Activated CD4-positive, alpha-beta T cell treated with anti-CD3 and anti-CD28 coated beads, Interleukin-2, amount 50 U/mL, for 1 hour (primary cell): ENCODE measurements around the gene PACS2.

ENCODE experiments used
- DNase-seq: peaks from one replicate; pipeline ENCODE4 v3.0.0-alpha.2; 2020

Gene PACS2

DNA sequence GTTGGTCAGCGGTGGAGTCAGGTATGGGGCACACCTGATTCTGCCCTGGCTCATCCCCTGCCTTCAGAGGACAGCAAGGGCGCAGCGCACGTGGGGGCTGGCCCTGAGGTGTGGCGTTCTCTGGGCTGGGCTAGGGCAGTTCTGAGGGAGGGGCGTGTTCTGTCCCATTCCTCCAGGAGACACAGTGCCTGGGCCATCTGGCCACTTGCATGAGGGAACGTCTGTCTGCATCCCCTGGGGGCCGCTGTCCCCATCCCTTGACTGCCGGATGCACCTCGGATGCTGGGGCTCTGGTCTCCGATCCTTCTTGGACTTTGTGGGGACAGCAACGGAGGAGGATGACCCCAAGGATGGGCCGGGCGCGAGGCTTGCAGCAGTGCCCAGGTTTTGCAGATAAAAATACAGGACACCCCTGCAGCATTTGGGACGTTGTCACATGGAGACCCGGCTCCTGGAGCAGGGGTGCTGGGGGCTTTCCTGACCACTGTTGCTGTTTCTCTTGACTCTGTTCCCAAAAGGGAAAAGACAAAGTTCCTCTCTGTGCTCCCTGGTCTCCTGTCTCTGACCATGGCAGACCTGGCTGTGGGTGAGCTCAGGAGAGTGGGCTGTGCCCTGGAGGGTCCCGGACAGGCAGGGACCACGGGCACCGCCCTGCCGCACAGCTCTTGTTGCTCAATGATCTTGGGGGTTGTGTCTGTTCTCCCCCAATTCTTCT is 112.0 kb downstream of the PACS2 start:
- no peak for DNase-seq

DNA sequence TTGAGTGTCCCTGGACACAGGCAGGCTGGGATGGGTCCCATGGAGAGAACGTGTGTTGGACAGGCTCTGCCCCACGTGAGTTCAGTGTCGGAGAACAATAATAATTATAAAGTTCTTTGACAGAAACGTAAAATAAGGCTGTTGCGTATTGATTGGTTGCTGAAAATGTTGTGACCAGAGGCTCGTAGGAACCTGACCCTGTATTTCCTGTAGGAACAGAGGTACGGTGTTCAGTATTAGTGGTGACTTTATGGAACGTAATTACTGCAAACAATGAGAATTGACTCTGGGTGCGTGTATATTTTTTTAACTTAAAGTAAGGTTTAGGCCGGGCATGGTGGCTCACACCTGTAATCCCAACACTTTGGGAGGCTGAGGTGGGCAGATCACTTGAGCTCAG is 112.9 kb downstream of the PACS2 start:
- no peak for DNase-seq

DNA sequence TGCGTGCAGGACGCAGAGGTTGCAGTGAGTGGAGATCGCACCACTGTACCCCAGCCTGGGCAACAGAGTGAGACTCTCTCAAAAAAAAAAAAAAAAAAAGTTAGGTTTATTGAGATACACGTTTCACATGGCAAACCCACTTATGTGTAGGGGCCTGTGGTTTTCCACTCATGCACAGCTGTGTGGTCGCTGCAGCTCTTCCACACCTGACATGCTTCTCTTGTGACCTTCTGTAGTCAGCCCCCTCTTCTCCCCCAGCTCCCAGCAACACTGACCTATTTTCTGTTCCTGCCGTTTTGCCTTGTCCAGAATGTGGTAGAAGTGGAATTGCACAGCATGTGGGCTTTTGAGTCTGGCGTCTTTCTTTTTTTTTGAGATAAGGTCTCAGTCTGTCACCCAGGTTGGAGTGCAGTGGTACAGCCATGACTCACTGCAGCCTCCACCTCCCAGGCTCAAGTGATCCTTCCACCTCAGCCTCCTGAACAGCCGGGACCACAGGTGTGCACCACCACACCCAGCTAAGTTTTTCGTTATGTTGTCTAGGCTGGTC is 113.5 kb downstream of the PACS2 start:
- no peak for DNase-seq

DNA sequence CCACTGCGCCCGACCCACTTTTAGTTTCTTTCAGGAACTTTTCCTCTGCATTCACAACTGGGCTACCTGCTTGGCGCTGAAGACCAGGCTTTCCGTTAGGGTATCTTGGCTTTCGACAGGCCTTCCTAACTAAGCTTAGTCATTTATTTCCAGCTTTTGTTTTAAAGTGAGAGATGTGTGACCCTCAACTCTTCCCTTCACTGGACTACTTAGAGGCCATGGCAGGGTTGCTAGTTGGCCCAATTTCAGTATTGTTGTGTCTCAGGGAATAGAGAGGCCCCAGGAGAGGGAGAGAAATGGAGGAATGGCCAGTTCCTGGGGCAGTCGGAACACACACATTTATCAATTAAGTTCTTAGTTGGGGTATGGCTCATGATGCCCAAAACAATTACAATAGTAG is 115.5 kb downstream of the PACS2 start:
- no peak for DNase-seq

DNA sequence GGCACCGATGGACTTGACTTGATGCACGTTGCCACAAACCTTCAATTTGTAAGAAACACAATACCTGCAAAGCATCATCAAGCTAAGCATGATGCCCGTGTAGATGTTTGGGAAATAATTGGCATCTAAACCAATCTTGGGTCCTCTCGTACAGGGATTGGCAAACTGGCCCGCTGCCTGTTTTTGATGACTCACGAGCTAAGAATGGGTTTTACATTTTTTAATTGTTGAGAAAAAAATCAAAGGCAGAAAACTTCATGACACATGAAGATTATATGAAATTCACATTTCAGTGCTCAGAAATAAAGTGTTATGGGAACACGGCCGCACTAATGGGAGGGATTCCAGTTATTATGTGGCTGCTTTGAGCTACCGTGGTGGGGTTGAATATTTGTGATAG is 116.0 kb downstream of the PACS2 start:
- no peak for DNase-seq

DNA sequence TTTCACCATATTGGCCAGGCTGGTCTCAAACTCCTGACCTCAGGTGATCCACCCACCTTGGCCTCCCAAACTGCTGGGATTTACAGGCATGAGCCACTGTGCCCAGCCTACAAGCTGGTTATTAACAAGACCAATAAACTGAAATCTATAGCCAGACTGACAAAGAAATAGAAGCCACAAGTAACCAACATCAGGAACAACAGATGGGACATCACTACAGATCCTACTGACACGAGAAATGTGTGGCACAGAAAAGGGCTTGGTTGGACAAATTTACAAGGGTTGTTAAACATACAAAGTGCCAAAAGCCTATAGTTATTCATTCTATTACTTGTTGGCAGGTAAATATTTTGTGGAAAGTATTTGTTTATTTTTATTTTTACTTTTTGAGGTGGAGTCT is 116.7 kb downstream of the PACS2 start:
- no peak for DNase-seq

DNA sequence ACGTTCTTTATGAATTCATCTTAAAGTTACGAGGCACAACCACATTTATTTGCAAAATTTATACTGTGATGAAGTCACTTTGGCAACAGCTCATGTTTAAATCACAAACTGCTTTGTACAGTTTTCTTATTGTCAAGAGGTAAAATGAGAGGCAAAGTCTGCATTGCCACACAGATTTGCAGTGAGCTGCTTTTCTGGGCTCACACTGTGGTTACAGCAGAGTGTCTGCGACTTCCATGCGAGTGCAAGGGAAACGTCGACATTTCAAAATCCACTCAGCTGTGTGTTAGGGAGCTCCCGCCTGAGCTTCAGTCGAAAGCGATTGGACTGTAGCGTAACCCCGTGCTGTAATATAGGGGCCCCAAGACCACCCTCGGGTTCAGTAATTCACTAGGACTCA is 118.1 kb downstream of the PACS2 start:
- no peak for DNase-seq

DNA sequence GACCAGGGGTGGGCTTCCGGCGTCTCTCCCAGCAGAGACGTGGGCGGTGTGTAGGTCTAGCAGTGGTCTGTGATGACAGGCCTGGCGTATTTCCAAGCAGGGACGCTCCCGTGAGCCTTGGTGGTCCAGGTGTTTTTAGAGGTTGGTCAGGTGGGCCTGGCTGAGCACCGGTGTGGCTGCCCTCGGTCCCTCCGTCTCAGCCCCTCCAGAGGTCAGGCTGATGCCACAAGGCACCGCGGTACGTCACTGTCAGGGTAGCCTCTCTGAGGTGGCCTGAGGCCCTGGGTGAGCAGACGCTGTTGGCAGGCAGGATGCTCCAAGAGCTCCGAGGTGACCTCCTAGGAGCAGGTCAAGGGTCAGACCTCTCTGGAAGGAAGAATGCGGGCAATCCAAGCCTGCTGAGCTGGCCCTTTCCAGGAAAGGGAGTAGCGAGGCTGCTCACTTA is 118.6 kb downstream of the PACS2 start:
- DNase-seq, result no peak

DNA sequence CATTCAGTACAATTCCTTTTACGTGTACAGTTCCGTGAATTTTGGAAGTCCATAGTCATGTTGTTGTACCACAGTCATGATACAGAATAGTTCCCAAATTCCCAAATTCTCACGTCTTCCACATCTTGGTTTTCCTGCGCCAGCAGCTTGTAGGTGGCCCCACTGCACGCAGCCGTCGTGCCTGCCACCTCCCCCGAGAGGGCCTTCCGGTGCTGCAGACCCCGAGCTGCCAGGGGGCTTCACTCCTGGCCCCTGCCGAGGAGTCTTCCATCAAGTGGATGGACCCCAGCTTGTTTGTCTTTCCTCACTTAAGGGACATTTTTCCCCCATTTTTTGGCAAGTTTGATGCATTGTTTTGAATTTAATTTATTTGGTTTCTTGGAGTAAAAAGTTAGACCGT is 121.9 kb downstream of the PACS2 start:
- DNase-seq, result no peak

DNA sequence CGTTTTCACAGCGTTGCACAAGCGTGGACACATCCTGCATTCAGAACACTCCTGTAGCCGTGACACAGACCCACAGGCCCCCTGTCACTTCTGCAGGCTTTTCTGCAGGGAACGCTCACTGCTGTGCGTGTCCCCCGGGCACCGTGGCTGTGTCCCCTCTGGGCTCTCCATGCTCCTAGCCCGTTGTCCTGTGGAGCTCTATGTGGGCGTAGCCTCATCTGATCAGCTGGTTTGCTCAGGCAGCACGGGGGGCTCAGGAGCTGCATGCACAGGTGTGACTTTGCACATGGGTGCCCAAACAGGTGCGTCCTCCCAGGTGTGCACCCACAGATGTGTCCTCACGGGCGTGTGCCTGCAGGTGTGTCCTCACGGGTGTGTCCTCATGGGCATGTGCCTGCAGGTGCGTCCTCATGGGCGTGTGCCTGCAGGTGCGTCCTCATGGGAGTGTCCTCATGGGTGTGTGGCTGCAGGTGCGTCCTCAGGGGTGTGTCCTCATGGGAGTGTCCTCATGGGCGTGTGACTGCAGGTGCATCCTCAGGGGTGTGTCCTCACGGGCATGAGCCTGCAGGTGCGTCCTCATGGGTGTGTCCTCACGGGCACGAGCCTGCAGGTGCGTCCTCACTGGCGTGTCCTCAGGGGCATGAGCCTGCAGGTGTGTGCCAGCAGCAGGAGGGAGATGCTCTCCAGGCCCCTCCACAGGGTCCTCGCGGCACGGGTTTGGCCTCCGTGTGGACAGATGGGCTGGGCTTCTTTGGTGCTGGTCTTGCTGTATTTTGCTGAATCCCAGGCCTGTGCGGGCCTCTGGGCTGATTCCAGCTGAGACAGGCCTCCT is 122.6 kb downstream of the PACS2 start:
- no peak for DNase-seq

DNA sequence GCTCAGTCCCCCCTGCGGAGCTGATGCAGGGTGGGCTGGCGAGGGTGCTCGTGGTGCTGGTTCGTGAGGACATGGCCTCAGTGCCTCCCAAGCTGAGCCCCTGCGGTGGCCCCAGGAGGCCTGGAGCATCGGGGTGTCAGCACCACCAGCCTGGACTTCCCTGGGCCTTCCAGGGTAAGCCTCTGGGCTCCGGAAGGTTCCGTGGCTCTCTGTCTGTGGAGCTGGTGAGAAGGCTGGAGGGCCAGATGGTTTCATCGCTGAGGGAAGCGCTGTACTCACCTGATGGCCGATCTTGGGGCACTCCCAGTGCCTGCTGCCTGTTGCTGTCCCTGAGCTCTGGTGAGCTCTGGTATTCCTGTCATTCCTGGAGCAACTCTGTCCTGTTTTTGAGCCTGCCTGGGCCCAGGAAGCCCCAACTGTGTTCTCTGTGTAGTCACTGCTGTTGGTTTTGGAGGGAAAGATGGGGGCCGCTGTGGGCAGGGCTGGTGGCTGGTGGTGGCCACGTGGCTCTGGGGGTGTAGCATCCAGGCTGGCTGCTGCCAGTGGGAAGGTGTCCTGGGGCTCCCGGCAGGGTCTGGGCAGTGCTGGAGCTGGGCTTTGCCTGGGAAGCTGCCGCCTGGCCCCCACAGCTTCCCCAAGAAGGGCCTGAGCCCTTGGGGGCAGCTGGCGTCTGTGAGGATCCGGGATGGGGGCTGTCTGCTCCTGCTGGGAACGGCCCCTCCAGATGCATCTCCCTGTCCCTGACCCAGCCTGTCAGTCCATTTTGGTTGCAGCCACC is 123.4 kb downstream of the PACS2 start:
- no peak for DNase-seq

DNA sequence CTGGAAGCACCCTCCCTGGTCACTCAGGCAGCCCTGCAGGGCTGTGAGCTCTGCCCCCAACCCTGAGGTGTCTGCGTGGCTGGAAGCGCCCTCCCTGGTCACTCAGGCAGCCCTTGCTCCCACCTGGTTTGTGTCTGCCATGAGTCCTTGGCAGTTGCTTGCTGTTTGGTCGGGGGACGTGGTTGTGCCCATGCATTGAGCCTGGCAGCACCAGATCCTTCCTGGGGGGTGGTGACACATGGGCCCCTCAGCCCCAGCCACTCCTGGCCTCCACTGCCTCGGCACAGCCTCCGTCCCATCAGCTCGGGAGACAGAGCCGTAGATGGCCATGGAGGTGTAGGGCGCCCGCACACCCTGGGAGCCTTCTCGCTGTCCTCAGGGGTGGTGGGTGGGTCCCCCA is 124.6 kb downstream of the PACS2 start:
- no peak for DNase-seq

DNA sequence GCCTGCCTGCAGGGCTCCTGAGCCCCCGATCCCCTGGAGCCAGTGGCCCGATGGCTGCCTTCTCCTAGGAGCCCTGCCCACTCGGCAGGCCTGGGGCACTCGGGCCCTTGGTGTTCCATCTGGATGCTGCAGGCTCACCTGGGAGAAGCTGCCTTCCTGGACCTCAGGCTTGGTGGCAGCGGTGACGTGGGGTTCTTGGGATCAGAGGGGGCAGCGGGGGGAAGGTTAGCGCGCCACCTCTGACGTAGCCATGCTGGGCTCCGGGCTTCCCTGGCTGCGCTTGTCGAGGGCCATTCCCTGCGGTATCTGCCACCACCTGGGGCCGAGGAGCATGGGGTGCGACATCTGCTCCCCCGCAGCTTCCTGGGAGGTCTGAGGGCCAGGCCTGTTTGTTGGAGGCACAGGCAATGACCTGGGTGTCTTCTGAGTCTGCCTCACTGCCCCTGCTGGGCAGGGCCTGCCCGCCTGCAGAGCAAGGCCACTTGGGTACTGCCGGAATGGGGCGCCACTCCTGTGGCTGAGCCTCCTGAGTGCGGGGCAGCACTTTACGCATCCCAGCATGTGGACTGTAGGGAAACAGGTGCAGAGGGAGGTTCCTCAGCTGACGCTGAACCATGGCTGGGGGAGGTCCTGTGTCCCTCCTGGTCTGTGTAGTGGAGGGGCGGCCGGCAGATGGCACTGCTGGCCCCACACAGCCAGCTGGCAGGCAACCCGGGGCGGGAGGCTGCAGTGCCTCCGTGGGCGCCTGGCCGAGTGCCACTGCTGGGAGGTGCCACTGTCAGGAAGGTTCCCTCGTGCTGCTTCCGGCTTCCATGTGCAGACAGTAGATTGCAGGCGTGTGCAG is 125.4 kb downstream of the PACS2 start:
- no peak for DNase-seq

DNA sequence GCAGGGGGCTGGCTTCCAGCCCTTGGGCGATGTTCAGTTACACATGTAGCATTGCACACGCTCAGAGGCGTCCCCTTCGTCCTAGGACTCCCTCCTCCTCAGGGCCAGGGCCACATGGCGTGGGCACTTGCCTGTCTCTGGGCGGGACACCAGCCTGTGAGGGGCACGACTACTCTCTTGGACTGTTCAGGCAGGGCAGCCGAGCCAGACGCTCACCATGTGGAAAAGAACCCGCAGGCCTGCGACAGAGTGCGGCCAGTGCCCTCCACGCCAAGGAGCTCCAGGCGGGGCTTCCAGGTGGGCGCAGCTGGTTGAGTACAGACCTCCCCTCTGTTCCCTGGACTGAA is 126.0 kb downstream of the PACS2 start:
- no peak for DNase-seq

DNA sequence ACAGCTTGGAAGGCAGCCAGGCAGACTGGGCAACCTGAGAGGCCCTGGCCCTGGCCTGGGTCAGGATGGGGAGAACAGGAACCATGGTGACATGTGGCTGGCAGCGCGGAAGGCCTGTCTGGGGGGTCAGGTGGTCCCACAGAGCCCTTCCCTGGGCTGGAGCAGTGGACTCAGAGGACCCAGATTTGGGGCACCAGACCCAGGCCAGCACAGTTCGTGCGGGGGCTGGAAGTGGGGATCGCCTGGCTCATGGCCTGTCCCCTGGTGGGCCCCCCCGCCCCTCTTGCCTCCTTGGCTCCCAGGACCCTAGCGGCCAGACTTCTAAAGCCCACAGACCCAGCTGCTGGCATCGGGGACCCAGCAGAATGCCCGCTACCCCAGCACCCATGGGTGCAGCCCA is 126.4 kb downstream of the PACS2 start:
- DNase-seq, result no peak

DNA sequence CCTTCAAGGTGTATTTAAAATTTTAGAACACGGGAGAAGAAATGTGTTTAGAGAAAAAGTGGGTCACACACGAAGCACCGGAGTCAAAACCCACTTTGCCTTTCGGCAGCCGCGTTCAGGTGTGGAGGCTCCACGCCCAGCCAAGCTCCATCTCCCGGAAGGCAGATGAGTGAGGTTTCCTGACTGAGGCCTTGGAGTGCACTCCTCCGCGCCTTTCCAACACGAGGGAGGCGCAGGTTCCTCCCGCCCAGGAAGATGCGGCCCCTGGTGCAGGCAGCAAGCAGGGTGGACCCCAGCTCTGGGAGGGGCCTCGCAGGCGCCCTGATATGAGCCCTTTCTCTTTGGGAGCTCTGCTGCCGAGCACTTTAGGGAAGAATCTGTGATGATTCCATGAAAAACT is 127.6 kb downstream of the PACS2 start:
- no peak for DNase-seq

DNA sequence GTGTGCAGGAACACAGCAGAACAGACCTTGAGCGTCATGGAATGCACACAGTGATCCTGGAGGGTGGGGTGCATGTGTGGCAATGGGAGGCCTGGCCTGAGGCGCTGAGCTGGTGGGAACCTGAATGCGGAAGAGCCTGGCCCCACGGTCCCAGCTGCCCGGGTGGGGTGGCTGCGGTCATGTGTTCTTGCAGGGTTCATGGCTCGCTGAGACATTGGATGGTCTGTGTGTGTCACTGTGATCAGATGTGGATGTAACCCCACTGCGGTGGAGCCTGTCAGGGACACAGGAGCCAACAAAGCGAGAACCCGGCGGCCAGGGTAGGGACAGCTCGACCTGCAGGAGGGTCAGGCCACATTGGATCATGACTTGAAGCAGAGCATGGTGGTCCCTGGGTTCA is 128.3 kb downstream of the PACS2 start:
- no peak for DNase-seq

DNA sequence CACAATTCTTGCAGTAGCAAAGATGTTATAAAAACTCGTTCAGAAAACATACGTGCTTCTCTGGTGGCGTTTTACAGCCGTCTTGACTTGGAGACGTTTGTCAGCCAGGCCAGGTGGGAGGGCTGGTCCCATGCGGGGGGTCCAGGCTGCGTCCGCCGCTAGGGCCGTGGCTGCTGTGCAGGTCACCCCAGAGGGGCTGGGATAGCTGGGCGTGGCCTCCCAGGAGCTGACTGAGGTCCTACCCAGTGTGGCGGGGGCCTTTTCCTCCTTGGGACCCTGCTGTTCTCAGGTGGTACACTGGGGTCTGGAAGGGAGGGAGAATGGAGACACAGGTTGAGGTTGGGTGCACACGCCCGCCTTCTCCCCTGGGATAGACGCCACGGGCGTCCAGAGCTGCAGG is 130.3 kb downstream of the PACS2 start:
- no peak for DNase-seq

DNA sequence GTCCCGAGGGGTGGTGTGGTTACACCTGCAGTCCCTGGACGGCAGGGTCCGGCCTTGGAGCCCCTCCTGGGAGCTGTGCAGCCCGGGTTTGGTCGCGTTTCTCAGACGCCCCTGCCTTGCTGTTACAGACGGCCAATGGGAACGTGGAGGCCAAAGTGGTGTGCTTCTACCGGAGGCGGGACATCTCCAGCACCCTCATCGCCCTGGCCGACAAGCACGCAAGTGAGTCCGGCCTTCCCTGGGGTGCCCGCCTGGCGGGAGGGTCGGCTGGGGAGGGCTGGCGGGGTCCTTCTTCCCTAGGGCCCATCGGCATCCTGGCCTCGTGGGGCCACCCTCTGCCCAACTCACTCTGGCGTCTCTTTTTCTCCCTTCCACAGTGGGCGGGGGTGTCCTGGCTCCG is 130.7 kb downstream of the PACS2 start:
- no peak for DNase-seq

DNA sequence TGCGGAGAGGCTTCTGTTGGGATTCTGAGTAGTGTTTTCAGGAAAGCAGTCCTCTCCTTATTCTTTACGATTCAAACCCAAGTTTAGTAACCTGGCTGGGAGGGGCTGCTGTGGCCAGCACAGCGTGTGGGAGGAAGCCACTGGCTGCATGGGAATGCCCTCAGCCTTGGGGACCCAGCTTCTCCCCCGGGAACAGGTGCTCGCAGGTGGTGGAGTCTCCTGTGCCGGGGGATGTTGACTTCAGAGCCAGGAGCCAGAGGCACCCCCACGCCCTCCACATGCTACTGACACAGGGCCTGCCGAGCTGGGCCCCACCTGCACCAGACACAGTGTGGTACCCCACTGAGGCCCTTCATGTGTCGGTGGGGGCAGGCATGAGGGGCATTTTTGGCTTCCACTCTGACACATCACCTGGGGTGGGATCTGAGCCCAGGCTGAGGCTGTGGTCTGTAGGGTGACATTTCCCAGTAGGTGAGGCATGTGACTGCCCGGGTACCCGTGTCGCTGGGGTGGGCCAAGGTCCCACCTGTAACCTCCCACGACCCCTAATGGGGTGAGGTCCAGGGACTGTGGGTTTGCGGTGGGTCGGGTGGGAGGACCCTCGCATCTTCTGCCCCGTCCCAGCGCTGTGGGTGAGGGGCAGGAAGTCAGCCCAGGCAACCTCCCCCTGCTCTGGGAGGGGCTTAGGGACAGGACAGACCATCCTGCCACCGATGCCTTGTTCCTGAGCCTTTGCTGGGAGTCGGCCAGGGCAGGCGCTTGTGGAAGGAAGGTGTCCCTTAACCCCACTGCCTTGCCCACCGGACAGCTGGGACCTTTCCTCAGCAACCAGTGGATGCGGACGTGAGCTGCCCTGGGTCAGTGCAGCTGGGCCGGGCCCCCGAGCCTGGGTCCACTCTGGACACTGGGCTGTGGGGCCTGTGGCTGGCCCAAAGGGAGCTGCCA is 131.6 kb downstream of the PACS2 start:
- no peak for DNase-seq

DNA sequence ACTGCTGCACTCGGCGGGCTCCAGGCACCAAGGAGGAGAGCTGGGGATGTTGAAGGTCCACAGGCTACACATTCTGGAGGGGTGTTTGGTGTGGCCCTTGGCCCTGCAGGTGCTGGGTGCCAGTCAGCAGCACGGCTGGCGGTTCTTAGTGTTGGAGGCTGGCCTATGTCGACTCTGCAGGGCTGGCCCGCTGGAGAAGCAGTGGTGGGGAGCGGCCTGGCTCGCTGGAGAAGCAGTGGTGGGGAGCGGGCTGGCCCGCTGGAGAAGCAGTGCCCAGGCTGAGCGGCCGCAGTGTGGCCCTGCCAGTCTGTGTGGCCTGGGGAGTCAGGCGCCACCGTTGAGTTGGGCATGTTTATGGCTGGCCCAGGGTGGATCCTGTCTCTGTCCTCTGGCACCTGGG is 132.4 kb downstream of the PACS2 start:
- DNase-seq, result no peak
